ENCODE measurements around the gene CLEC1A. TPM values are rescaled to one million over a fixed set of nuclear protein-coding genes. Genes with fewer than 3 reads are reported as not detected.

The CLEC1A gene
- polyA plus RNA-seq, 1 donor from 2014 or later, result not detected

- Histone ChIP-seq H4K20me1 (ENCODE audit: insufficient read depth) (no peaks in the 10 kb centered on the region), H3K4me3 (ENCODE audit: low read length) (no peak overlapping the region), H3K4me2 (ENCODE audit: low read length) (no peak overlapping the region), H3K9me3 (ENCODE audit: low read length) (no peaks in the 10 kb centered on the region), H3K27me3 (ENCODE audit: insufficient read depth, low read depth, low read length) (no peaks in the 10 kb centered on the region), H3K9me2 (ENCODE audit: insufficient read depth, low read length) (no peaks in the 10 kb centered on the region), H2AFZ (ENCODE audit: low read depth, low read length) (no peak overlapping the region), H3K9ac (ENCODE audit: low read length) (no peak overlapping the region), H3K27ac (ENCODE audit: low read length) (no peak overlapping the region), H3K79me2 (replicated peaks; ENCODE audit: insufficient read depth, low read length) (no peaks in the 10 kb centered on the region), H3F3A (ENCODE audit: insufficient read depth, low read length, poor library complexity, severe bottlenecking) (no peaks in the 10 kb centered on the region), H3K36me3 (ENCODE audit: insufficient read depth, low read length) (no peaks in the 10 kb centered on the region)
- TF ChIP-seq POLR2AphosphoS5 (IDR thresholded peaks at IDR 0.05), result no peak
- no peak for TF ChIP-seq SMC3 (conservative IDR thresholded peaks at IDR 0.05; ENCODE audit: poor library complexity)
- TF ChIP-seq EP300 (conservative IDR thresholded peaks at IDR 0.05; ENCODE audit: poor library complexity, severe bottlenecking), result no peak
- TF ChIP-seq REST (IDR thresholded peaks at IDR 0.05; ENCODE audit: borderline replicate concordance), result no peak
- TF ChIP-seq RAD21 (conservative IDR thresholded peaks at IDR 0.05), result no peak
- no peak for TF ChIP-seq MXI1 (conservative IDR thresholded peaks at IDR 0.05; ENCODE audit: poor library complexity, severe bottlenecking)
- no peak for TF ChIP-seq EZH2 (IDR thresholded peaks at IDR 0.05; ENCODE audit: borderline replicate concordance, insufficient read depth, low read length, poor library complexity, severe bottlenecking)
- no peak for TF ChIP-seq CTCF (IDR thresholded peaks at IDR 0.05; ENCODE audit: poor library complexity, severe bottlenecking)
- no peak for TF ChIP-seq TAF1 (IDR thresholded peaks at IDR 0.05; ENCODE audit: low read depth)
Measured at GRCh38 chr12:10067264-10067663, 31.5 kb downstream of the CLEC1A start.

- Histone ChIP-seq H3F3A (ENCODE audit: insufficient read depth, low read length, poor library complexity, severe bottlenecking) (no peaks in the 10 kb centered on the region), H3K36me3 (ENCODE audit: insufficient read depth, low read length) (no peaks in the 10 kb centered on the region), H3K4me2 (ENCODE audit: low read length) (no peak overlapping the region), H3K9me3 (ENCODE audit: low read length) (no peaks in the 10 kb centered on the region), H3K27ac (ENCODE audit: low read length) (no peak overlapping the region), H3K9ac (ENCODE audit: low read length) (no peak overlapping the region), H2AFZ (ENCODE audit: low read depth, low read length) (no peak overlapping the region), H3K9me2 (ENCODE audit: insufficient read depth, low read length) (no peaks in the 10 kb centered on the region), H3K4me3 (ENCODE audit: low read length) (no peak overlapping the region), H3K79me2 (replicated peaks; ENCODE audit: insufficient read depth, low read length) (no peaks in the 10 kb centered on the region), H4K20me1 (ENCODE audit: insufficient read depth) (no peaks in the 10 kb centered on the region), H3K27me3 (ENCODE audit: insufficient read depth, low read depth, low read length) (no peaks in the 10 kb centered on the region)
- TF ChIP-seq EP300 (conservative IDR thresholded peaks at IDR 0.05; ENCODE audit: poor library complexity, severe bottlenecking), result no peak
- no peak for TF ChIP-seq TAF1 (IDR thresholded peaks at IDR 0.05; ENCODE audit: low read depth)
- no peak for TF ChIP-seq POLR2AphosphoS5 (IDR thresholded peaks at IDR 0.05)
- TF ChIP-seq CTCF (IDR thresholded peaks at IDR 0.05; ENCODE audit: poor library complexity, severe bottlenecking), result no peak
- TF ChIP-seq RAD21 (conservative IDR thresholded peaks at IDR 0.05), result no peak
- no peak for TF ChIP-seq SMC3 (conservative IDR thresholded peaks at IDR 0.05; ENCODE audit: poor library complexity)
- no peak for TF ChIP-seq REST (IDR thresholded peaks at IDR 0.05; ENCODE audit: borderline replicate concordance)
- TF ChIP-seq EZH2 (IDR thresholded peaks at IDR 0.05; ENCODE audit: borderline replicate concordance, insufficient read depth, low read length, poor library complexity, severe bottlenecking), result no peak
- no peak for TF ChIP-seq MXI1 (conservative IDR thresholded peaks at IDR 0.05; ENCODE audit: poor library complexity, severe bottlenecking)
Measured at GRCh38 chr12:10065241-10065640, 33.5 kb downstream of the CLEC1A start.
